BE2C (cell line): Measurements from ENCODE around the gene TMF1.

ENCODE experiments used
- DNase-seq: peaks from one replicate; pipeline ENCODE4 v3.0.0-alpha.2; 2020
- H3K27me3 ChIP-seq: fragments of 250-450 bp; sonication (Bioruptor Pico); 2 replicates; pipeline ENCODE4 v1.5.1; 2020; ENCODE audit warnings: mild to moderate bottlenecking
- H3K36me3 ChIP-seq: fragments of 250-450 bp; sonication (Bioruptor Pico); 2 replicates; pipeline ENCODE4 v1.5.1; 2020; ENCODE audit warnings: mild to moderate bottlenecking
- H3K4me1 ChIP-seq: fragments of 250-450 bp; sonication (Bioruptor Pico); 2 replicates; pipeline ENCODE4 v1.5.1; 2020
- H3K4me3 ChIP-seq: 2 replicates; pipeline ENCODE4 v1.5.1; 2011; ENCODE audit warnings: low read depth, low read length
- H3K9me3 ChIP-seq: fragments of 250-450 bp; sonication (Bioruptor Pico); 2 replicates; pipeline ENCODE4 v1.5.1; 2020
- CTCF ChIP-seq: IDR thresholded peaks from 2 replicates; pipeline ENCODE4 v1.5.1; 2012; ENCODE audit warnings: mild to moderate bottlenecking, low read depth, low read length

TMF1 gene

DNA sequence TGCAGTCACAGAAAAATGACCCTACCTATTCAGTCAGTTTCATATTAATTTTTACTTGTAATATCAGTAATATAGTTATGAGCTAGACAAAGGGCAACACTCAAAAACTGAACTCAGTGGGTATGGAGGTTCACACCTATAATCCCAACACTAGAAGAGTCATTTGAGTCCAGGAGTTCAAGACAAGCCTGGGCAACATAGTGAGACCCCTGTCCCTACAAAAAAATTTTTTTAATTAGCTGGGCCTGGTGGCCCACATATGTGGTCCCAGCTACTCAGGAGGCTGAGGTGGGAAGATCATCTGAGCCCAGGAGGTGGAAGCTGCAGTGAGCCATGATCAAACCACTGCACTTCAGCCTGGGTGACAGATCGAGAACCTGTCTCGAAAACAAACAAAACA lies 3.1 kb downstream of the TMF1 start:
- no peaks in the 10 kb centered on the region for H3K4me1 ChIP-seq
- no peaks in the 10 kb centered on the region for H3K9me3 ChIP-seq
- H3K27me3 ChIP-seq = no peaks in the 10 kb centered on the region
- DNase-seq = no peak
- H3K4me3 ChIP-seq = no peak overlapping the region
- TF ChIP-seq CTCF = no peak
- peaks cover 25% of the 10 kb centered on the region for H3K36me3 ChIP-seq

DNA sequence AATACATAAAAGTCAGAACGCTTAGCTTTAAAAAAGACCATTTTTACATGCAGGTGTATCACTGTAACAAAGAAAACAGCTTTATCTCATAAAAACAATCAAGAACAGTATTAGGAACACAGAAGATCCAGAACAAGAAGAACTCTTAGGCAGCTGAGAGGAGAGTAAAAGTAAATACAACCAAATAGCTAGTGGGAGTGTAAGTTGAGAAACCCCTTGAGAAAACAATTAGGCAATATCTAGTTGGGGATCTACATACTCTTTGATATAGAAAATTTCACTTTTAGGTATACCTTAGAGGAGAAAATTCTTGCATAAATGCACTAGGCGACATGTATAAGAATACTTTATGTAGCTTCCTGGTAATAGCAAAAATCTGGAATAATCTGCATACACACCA lies 7.5 kb downstream of the TMF1 start:
- no peak for DNase-seq
- Histone ChIP-seq H3K9me3 (no peaks in the 10 kb centered on the region), H3K27me3 (no peaks in the 10 kb centered on the region), H3K4me1 (no peaks in the 10 kb centered on the region), H3K36me3 (peaks cover 35% of the 10 kb centered on the region), H3K4me3 (no peak overlapping the region)
- TF ChIP-seq CTCF = no peak

GRCh38 chr3:69033470-69033869 lies 18.7 kb downstream of the TMF1 start:
- Histone ChIP-seq H3K4me1 (no peaks in the 10 kb centered on the region), H3K36me3 (peaks cover 57% of the 10 kb centered on the region), H3K27me3 (no peaks in the 10 kb centered on the region), H3K9me3 (no peaks in the 10 kb centered on the region), H3K4me3 (no peak overlapping the region)
- no peak for TF ChIP-seq CTCF
- DNase-seq = no peak

- DNase-seq = no peak
- no peaks in the 10 kb centered on the region for H3K27me3 ChIP-seq
- no peak for TF ChIP-seq CTCF
- no peak overlapping the region for H3K4me3 ChIP-seq
- H3K9me3 ChIP-seq = no peaks in the 10 kb centered on the region
- H3K36me3 ChIP-seq = peaks cover 54% of the 10 kb centered on the region
- no peaks in the 10 kb centered on the region for H3K4me1 ChIP-seq
Measured at GRCh38 chr3:69032737-69033136, 19.4 kb downstream of the TMF1 start.

DNA sequence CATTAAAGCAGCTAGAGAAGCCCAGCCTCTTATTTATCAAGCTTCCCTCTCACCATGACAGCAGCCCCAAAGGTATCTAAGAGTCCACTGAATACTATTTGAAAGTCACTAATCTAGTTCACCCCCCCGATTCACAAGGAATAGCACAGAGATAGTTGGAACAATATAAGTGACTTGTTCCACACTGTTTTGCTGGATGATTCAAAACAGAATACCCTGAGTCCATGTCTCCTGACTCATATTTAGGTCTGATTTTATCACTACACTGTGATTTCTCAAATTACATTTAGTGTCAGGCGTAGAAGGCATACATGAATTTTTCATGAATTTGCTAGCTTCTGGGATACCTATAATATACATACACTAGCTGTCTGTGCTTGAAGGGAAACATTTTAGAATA lies 20.0 kb downstream of the TMF1 start:
- H3K4me3 ChIP-seq = no peak overlapping the region
- H3K4me1 ChIP-seq = no peaks in the 10 kb centered on the region
- H3K9me3 ChIP-seq = no peaks in the 10 kb centered on the region
- peaks cover 56% of the 10 kb centered on the region for H3K36me3 ChIP-seq
- no peaks in the 10 kb centered on the region for H3K27me3 ChIP-seq
- no peak for DNase-seq
- TF ChIP-seq CTCF = no peak

GRCh38 chr3:69031635-69032034 lies 20.5 kb downstream of the TMF1 start:
- no peak for DNase-seq
- peaks cover 56% of the 10 kb centered on the region for H3K36me3 ChIP-seq
- no peak for TF ChIP-seq CTCF
- H3K4me1 ChIP-seq = no peaks in the 10 kb centered on the region
- H3K4me3 ChIP-seq = no peak overlapping the region
- no peaks in the 10 kb centered on the region for H3K9me3 ChIP-seq
- H3K27me3 ChIP-seq = no peaks in the 10 kb centered on the region
